ENCODE data around the gene HS3ST6. TPM values are rescaled to one million over a fixed set of nuclear protein-coding genes. Genes with fewer than 3 reads are reported as not detected.

Gene HS3ST6
- total RNA-seq, 1 experiment from 2014 or later = 1.0 TPM

GRCh38 chr16:1938910-1939309, 20.7 kb upstream of the HS3ST6 start:
- Mint-ChIP-seq H3K9me3 (no peaks in the 10 kb centered on the region), H3K4me3 (no peak overlapping the region), H3K4me1 (peaks cover 14% of the 10 kb centered on the region), H3K27ac (no peak overlapping the region), H3K36me3 (peaks cover 12% of the 10 kb centered on the region), H3K27me3 (ENCODE audit: low read depth) (peaks cover 6% of the 10 kb centered on the region)
- TF ChIP-seq HMGA2 (CRISPR knock-in tag; IDR thresholded peaks at IDR 0.05) (no peak), EMX1 (CRISPR knock-in tag; IDR thresholded peaks at IDR 0.05) (no peak), RORB (CRISPR knock-in tag; IDR thresholded peaks at IDR 0.05) (no peak), GABPB1 (CRISPR knock-in tag; IDR thresholded peaks at IDR 0.05) (no peak), ZNF263 (CRISPR knock-in tag; IDR thresholded peaks at IDR 0.05; ENCODE audit: low read depth) (no peak), NFE2L1 (CRISPR knock-in tag; IDR thresholded peaks at IDR 0.05) (no peak), USF1 (CRISPR knock-in tag; IDR thresholded peaks at IDR 0.05) (no peak), ATF3 (CRISPR knock-in tag; conservative IDR thresholded peaks at IDR 0.05) (no peak), FOXP1 (CRISPR knock-in tag; IDR thresholded peaks at IDR 0.05; ENCODE audit: borderline replicate concordance) (no peak), ATF6 (CRISPR knock-in tag; IDR thresholded peaks at IDR 0.05) (no peak), PREB (CRISPR knock-in tag; IDR thresholded peaks at IDR 0.05; ENCODE audit: borderline replicate concordance) (no peak), NFATC4 (CRISPR knock-in tag; IDR thresholded peaks at IDR 0.05) (no peak), NR1H2 (CRISPR knock-in tag; IDR thresholded peaks at IDR 0.05) (no peak), IRF1 (CRISPR knock-in tag; IDR thresholded peaks at IDR 0.05) (no peak), TEAD1 (CRISPR knock-in tag; IDR thresholded peaks at IDR 0.05) (no peak), ZNF425 (CRISPR knock-in tag; conservative IDR thresholded peaks at IDR 0.05) (no peak), ARID4B (CRISPR knock-in tag; IDR thresholded peaks at IDR 0.05; ENCODE audit: borderline replicate concordance) (no peak), ETV6 (CRISPR knock-in tag; IDR thresholded peaks at IDR 0.05) (no peak), TCF7 (CRISPR knock-in tag; IDR thresholded peaks at IDR 0.05; ENCODE audit: low read depth) (no peak), SOX15 (CRISPR knock-in tag; IDR thresholded peaks at IDR 0.05) (no peak)
- POLR2A ChIA-PET = no interaction called here
- CTCF ChIA-PET = interaction anchor here (1.0 kb wide), 1 partner anchor 10 kb away, joined by 3 read pairs; no protein-coding TSS in a partner anchor
- ATAC-seq (no peak), DNase-seq (ENCODE audit: low spot score) (no peak)

All from WTC11 (cell line).